Measurements from ENCODE around the gene KIFC3. TPM values are rescaled to one million over a fixed set of nuclear protein-coding genes. Genes with fewer than 3 reads are reported as not detected.

KIFC3 gene
- total and polyA plus RNA-seq, 2 donors from 2014 or later = 74.9 to 109 TPM

DNA sequence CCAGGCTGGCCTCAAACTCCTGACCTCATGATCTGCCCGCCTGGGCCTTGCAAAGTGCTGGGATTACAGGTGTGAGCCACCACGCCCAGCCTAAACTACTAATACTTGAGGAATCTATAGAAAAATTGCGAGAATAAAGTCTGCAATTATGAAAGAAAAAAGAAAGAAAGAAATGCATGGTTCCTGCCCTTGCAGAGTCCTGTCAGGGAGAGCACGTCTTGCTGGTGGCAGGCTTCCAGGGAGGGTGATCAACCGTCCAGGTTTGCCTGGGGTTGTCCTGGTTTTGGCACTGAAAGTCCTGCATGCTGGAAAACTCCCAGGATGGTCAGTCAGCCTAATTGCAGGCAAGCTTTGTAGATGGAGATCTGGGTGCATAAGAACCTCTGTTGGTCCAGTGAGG is 21.5 kb upstream of the KIFC3 start:
- DNase-seq = peak in 1 of 5 donors; percentile 85
- Histone ChIP-seq H3K27ac (ENCODE audit: low read depth in 2 of 2, low read length in 2 of 2) (peak overlapping the region; percentile 43 to 49), H3K9ac (ENCODE audit: low read length in 3 of 3) (no peak overlapping the region), H3K4me1 (ENCODE audit: control insufficient read depth in 2 of 3, insufficient read depth in 2 of 3, low read depth in 1 of 3, low read length in 3 of 3) (peaks cover 0 to 46% (median 35%) of the 10 kb centered on the region in 3 donors), H3K4me3 (ENCODE audit: low read length in 3 of 3) (peak overlapping the region in 1 of 3 donors; percentile 23), H3K27me3 (ENCODE audit: control insufficient read depth, insufficient read depth, low read length) (no peaks in the 10 kb centered on the region), H3K9me3 (ENCODE audit: control insufficient read depth in 2 of 3, insufficient read depth in 1 of 3, low read length in 3 of 3) (no peaks in the 10 kb centered on the region), H3K36me3 (ENCODE audit: control insufficient read depth in 2 of 3, insufficient read depth in 3 of 3, low read length in 3 of 3) (no peaks in the 10 kb centered on the region)
- intact Hi-C loops (cut with DNase I) = no loop called here
- FAIRE-seq = no peak
- TF ChIP-seq, protein P1, sequence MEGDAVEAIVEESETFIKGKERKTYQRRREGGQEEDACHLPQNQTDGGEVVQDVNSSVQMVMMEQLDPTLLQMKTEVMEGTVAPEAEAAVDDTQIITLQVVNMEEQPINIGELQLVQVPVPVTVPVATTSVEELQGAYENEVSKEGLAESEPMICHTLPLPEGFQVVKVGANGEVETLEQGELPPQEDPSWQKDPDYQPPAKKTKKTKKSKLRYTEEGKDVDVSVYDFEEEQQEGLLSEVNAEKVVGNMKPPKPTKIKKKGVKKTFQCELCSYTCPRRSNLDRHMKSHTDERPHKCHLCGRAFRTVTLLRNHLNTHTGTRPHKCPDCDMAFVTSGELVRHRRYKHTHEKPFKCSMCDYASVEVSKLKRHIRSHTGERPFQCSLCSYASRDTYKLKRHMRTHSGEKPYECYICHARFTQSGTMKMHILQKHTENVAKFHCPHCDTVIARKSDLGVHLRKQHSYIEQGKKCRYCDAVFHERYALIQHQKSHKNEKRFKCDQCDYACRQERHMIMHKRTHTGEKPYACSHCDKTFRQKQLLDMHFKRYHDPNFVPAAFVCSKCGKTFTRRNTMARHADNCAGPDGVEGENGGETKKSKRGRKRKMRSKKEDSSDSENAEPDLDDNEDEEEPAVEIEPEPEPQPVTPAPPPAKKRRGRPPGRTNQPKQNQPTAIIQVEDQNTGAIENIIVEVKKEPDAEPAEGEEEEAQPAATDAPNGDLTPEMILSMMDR (IDR thresholded peaks at IDR 0.05; ENCODE audit: borderline replicate concordance, extremely low read depth, insufficient read depth) = no peak

DNA sequence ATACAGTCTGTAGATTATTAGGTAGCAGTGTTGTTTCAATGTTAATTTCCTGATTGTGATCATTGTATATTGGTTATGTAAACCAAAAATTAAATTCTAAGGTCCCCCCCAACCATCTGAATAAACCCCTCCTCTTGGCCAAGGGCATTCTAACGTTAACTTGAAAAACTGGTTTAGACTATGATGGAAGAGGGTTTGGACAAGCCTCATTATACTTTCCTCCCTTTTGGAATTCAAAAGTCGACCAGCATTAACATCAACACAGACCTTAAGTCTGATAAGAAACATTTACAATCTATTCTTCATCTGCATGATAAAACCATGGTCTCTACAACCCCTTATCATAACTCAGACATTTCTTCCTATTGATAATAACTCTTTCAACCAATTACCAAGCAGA is 20.6 kb upstream of the KIFC3 start:
- Histone ChIP-seq H3K36me3 (ENCODE audit: control insufficient read depth in 2 of 3, insufficient read depth in 3 of 3, low read length in 3 of 3) (no peaks in the 10 kb centered on the region), H3K27ac (ENCODE audit: low read depth in 2 of 2, low read length in 2 of 2) (peak overlapping the region in 1 of 2 donors; percentile 36), H3K4me1 (ENCODE audit: control insufficient read depth in 2 of 3, insufficient read depth in 2 of 3, low read depth in 1 of 3, low read length in 3 of 3) (peaks cover 0 to 41% (median 32%) of the 10 kb centered on the region in 3 donors), H3K9me3 (ENCODE audit: control insufficient read depth in 2 of 3, insufficient read depth in 1 of 3, low read length in 3 of 3) (no peaks in the 10 kb centered on the region), H3K9ac (ENCODE audit: low read length in 3 of 3) (no peak overlapping the region), H3K27me3 (ENCODE audit: control insufficient read depth, insufficient read depth, low read length) (no peaks in the 10 kb centered on the region), H3K4me3 (ENCODE audit: low read length in 3 of 3) (no peak overlapping the region)
- FAIRE-seq = no peak
- DNase-seq = peak in 2 of 5 donors; percentile 44 to 62
- TF ChIP-seq, protein P1 (IDR thresholded peaks at IDR 0.05; ENCODE audit: borderline replicate concordance, extremely low read depth, insufficient read depth) = no peak
- intact Hi-C loops (cut with DNase I) = no loop called here

DNA sequence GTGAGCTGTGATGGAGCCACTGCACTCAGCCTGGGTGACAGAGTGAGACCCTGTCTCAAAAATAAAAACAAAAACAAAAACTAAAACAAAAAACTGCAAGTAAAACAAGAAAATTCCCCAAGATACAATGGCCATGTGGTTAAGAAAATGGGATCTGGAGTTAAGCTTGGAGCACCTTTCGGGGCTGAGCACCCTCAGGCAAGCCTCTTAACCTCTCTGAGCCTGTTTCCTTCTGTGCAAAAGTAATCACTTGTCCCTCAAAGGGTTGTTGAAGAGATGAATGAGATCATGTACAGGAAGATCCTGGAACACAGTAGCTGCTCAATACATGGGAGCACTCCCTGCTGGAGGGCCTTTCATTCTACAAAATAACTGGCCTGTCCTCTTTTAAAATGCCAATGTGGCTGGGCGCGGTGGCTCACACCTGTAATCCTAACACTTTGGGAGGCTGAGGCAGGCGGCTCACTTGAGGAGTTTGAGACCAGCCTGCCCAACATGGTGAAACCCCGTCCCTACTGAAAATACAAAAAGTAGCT is 19.8 kb upstream of the KIFC3 start:
- H3K9me3 ChIP-seq (ENCODE audit: control insufficient read depth in 2 of 3, insufficient read depth in 1 of 3, low read length in 3 of 3) = no peaks in the 10 kb centered on the region

More for the DNA sequence above, 19.8 kb upstream of the KIFC3 start:
- no peak overlapping the region for H3K9ac ChIP-seq (ENCODE audit: low read length in 3 of 3)
- TF ChIP-seq, protein P1 (IDR thresholded peaks at IDR 0.05; ENCODE audit: borderline replicate concordance, extremely low read depth, insufficient read depth) = no peak
- no peaks in the 10 kb centered on the region for H3K36me3 ChIP-seq (ENCODE audit: control insufficient read depth in 2 of 3, insufficient read depth in 3 of 3, low read length in 3 of 3)
- H3K4me3 ChIP-seq (ENCODE audit: low read length in 3 of 3) = no peak overlapping the region
- H3K4me1 ChIP-seq (ENCODE audit: control insufficient read depth in 2 of 3, insufficient read depth in 2 of 3, low read depth in 1 of 3, low read length in 3 of 3) = peaks cover 0 to 34% (median 26%) of the 10 kb centered on the region in 3 donors
- no peak for FAIRE-seq
- no peaks in the 10 kb centered on the region for H3K27me3 ChIP-seq (ENCODE audit: control insufficient read depth, insufficient read depth, low read length)
- no peak for DNase-seq
- intact Hi-C loops (cut with DNase I) = no loop called here
- H3K27ac ChIP-seq (ENCODE audit: low read depth in 2 of 2, low read length in 2 of 2) = peak overlapping the region in 1 of 2 donors; percentile 41

Measured in kidney (tissue), 14 donors.